ENCODE measurements around the gene SRRM2. TPM values are rescaled to one million over a fixed set of nuclear protein-coding genes. Genes with fewer than 3 reads are reported as not detected.
A peak's percentile ranks its signal among the peaks of the same experiment; 100 is the strongest.

SRRM2 gene
- polyA plus RNA-seq, 1 experiment: 80.5 TPM

- ChIA-PET CTCF (no interaction called here), POLR2A (no interaction called here)
- DNase-seq (ENCODE audit: low read depth, low spot score): no peak
- no peak overlapping the region for H3K27ac ChIP-seq (ENCODE audit: low read depth, low read length)
- H3K4me3 ChIP-seq (ENCODE audit: low read depth, low read length): no peak overlapping the region
- no peaks in the 10 kb centered on the region; the same call in 1 of the 2 replicates for H3K9me3 ChIP-seq (ENCODE audit: control insufficient read depth, insufficient read depth, low read length)
- TF ChIP-seq, protein P1, sequence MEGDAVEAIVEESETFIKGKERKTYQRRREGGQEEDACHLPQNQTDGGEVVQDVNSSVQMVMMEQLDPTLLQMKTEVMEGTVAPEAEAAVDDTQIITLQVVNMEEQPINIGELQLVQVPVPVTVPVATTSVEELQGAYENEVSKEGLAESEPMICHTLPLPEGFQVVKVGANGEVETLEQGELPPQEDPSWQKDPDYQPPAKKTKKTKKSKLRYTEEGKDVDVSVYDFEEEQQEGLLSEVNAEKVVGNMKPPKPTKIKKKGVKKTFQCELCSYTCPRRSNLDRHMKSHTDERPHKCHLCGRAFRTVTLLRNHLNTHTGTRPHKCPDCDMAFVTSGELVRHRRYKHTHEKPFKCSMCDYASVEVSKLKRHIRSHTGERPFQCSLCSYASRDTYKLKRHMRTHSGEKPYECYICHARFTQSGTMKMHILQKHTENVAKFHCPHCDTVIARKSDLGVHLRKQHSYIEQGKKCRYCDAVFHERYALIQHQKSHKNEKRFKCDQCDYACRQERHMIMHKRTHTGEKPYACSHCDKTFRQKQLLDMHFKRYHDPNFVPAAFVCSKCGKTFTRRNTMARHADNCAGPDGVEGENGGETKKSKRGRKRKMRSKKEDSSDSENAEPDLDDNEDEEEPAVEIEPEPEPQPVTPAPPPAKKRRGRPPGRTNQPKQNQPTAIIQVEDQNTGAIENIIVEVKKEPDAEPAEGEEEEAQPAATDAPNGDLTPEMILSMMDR (IDR thresholded peaks at IDR 0.05; ENCODE audit: low read depth, low read length): no peak
- H3K27me3 ChIP-seq (ENCODE audit: control insufficient read depth, insufficient read depth, low read length): no peaks in the 10 kb centered on the region
These were observed 37.4 kb upstream of the SRRM2 start for GRCh38 chr16:2715064-2715463.

GRCh38 chr16:2715519-2715918 lies 36.9 kb upstream of the SRRM2 start:
- TF ChIP-seq, protein P1 (IDR thresholded peaks at IDR 0.05; ENCODE audit: low read depth, low read length): no peak
- Histone ChIP-seq H3K27me3 (ENCODE audit: control insufficient read depth, insufficient read depth, low read length) (no peaks in the 10 kb centered on the region), H3K4me3 (ENCODE audit: low read depth, low read length) (peak overlapping the region; percentile 31), H3K9me3 (ENCODE audit: control insufficient read depth, insufficient read depth, low read length) (no peaks in the 10 kb centered on the region; the same call in 1 of the 2 replicates), H3K27ac (ENCODE audit: low read depth, low read length) (no peak overlapping the region)
- CTCF ChIA-PET: no interaction called here
- POLR2A ChIA-PET: no interaction called here
- no peak for DNase-seq (ENCODE audit: low read depth, low spot score)

DNA sequence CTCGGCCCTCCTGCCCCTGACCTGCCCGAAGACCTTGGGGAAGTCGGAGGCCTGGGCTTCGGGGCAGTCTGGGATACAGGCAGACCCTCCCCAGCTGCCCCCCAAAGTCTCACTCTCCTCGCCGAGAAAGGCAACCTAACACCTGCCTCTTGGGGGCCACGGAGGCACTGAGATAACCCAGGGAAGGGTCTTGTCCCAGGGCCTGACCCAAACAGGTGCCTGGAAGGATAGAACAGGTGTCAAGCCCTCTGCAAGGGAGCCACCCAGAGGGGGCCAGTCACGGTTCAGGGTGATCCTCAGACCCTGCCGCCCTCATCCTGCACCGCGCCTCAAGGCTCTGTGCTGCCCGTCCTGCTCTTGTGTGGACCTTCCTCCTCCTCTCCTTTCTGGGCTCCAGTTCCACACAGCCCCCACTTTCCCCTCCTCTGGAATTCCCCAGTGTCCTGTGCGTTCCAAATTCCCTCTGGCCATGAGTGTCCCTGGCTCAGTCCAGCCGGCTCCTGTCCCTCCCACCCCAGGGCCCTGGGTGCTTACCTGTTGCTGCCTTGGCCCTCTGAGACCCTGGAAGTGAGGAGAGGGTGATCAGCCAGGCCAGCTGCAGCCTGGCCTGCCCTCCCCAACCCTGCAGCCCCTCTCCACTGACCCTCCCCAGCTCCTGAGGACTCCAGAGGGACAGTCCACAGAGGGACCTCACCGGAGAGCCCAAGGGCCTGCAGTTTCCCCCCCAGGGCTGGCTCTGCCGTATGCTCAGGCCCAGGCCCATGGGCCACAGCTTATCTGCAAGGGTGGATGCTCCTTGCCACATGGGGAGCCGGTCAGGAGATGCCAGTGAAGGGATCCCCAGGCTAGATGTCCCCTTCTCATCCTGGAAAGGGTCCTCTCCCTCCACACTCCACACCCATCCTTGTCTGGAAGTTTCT lies 36.2 kb upstream of the SRRM2 start:
- Histone ChIP-seq H3K27me3 (ENCODE audit: control insufficient read depth, insufficient read depth, low read length) (no peaks in the 10 kb centered on the region), H3K9me3 (ENCODE audit: control insufficient read depth, insufficient read depth, low read length) (no peaks in the 10 kb centered on the region; the same call in 1 of the 2 replicates), H3K27ac (ENCODE audit: low read depth, low read length) (no peak overlapping the region), H3K4me3 (ENCODE audit: low read depth, low read length) (no peak overlapping the region)
- POLR2A ChIA-PET: interaction anchor here (1.1 kb wide), 1 partner anchor 34 kb away, joined by 4 read pairs; the partner anchor contains the start of gene KCTD5
- no peak for DNase-seq (ENCODE audit: low read depth, low spot score)
- TF ChIP-seq, protein P1 (IDR thresholded peaks at IDR 0.05; ENCODE audit: low read depth, low read length): no peak
- CTCF ChIA-PET: no interaction called here

DNA sequence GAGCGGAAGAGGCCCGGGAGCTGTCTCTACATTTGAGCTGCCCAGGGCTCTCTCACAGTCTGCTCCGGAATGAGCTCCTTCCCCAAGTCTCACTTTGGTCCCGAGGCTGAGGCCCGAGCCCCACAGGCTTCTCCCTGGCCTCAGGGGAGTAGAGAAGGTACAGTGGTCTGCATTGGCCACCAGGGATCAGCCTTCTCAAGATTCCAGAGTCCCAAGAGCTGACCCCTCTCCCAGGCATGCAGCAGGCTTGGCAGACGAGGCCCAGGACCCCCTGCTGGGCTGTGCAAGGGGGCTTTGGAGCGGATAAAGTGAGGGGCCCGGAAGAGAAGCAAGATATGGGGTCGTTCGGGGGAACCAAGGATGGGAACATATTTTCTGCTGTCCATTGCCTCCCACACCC lies 35.5 kb upstream of the SRRM2 start:
- TF ChIP-seq, protein P1 (IDR thresholded peaks at IDR 0.05; ENCODE audit: low read depth, low read length): no peak
- Histone ChIP-seq H3K27ac (ENCODE audit: low read depth, low read length) (no peak overlapping the region), H3K27me3 (ENCODE audit: control insufficient read depth, insufficient read depth, low read length) (no peaks in the 10 kb centered on the region), H3K9me3 (ENCODE audit: control insufficient read depth, insufficient read depth, low read length) (no peaks in the 10 kb centered on the region; the same call in 1 of the 2 replicates), H3K4me3 (ENCODE audit: low read depth, low read length) (no peak overlapping the region)
- POLR2A ChIA-PET: interaction anchor here (1.1 kb wide), 1 partner anchor 35 kb away, joined by 4 read pairs; the partner anchor contains the start of gene KCTD5
- CTCF ChIA-PET: no interaction called here
- DNase-seq (ENCODE audit: low read depth, low spot score): no peak

Measured in AG04450 (cell line).